Astrocyte (in vitro differentiated cells and primary cell): ENCODE measurements around the gene ANKH. TPM values are rescaled to one million over a fixed set of nuclear protein-coding genes. Genes with fewer than 3 reads are reported as not detected.

Experiments used
- DNase-seq: peaks from one replicate; pipeline ENCODE4 v3.0.0-alpha.2; 2010; ENCODE audit warnings: low read depth
- FAIRE-seq: peaks from 2 replicates; lab custom pipeline; 2011; peaks lifted over from hg19 to GRCh38; lab: Jason Lieb, UNC
- H2AFZ ChIP-seq: 2 replicates; pipeline ENCODE4 v1.6.0; 2012; ENCODE audit warnings: low read depth, low read length, inconsistent platforms
- H3K27ac ChIP-seq: 2 replicates; pipeline ENCODE4 v1.5.1; 2011; ENCODE audit warnings: low read depth, low read length, inconsistent platforms
- H3K27me3 ChIP-seq: 2 replicates; pipeline ENCODE4 v1.6.0; 2011; ENCODE audit warnings: low read length, inconsistent platforms; ENCODE audit not compliant: insufficient read depth
- H3K36me3 ChIP-seq: 2 replicates; pipeline ENCODE4 v1.5.1; 2011; ENCODE audit warnings: low read length, inconsistent platforms; ENCODE audit not compliant: insufficient read depth
- H3K4me1 ChIP-seq: 2 replicates; pipeline ENCODE4 v1.5.1; 2011; ENCODE audit warnings: low read length, inconsistent platforms; ENCODE audit not compliant: insufficient read depth
- H3K4me2 ChIP-seq: 2 replicates; pipeline ENCODE4 v1.6.0; 2012; ENCODE audit warnings: low read length, inconsistent platforms
- H3K4me3 ChIP-seq: 2 replicates; pipeline ENCODE4 v1.5.1; 2011; ENCODE audit warnings: low read depth, mild to moderate bottlenecking, low read length, inconsistent platforms; ENCODE audit not compliant: insufficient read depth
- H3K79me2 ChIP-seq: 2 replicates; pipeline ENCODE4 v1.6.0; 2012; ENCODE audit warnings: mild to moderate bottlenecking, low read length, inconsistent platforms; ENCODE audit not compliant: insufficient read depth
- H3K9ac ChIP-seq: 2 replicates; pipeline ENCODE4 v1.6.0; 2012; ENCODE audit warnings: mild to moderate bottlenecking, low read length, inconsistent platforms
- H3K9me3 ChIP-seq: 2 replicates; pipeline ENCODE4 v1.5.1; 2012; ENCODE audit warnings: low read depth, mild to moderate bottlenecking, low read length, inconsistent platforms; ENCODE audit not compliant: insufficient read depth
- H4K20me1 ChIP-seq: 2 replicates; pipeline ENCODE4 v1.6.0; 2012; ENCODE audit warnings: low read length, inconsistent platforms; ENCODE audit not compliant: insufficient read depth
- H3K27ac Mint-ChIP-seq: one replicate; pipeline ENCODE4 v1.8.0; 2021; ENCODE audit warnings: mild to moderate bottlenecking, mixed read lengths; ENCODE audit not compliant: unreplicated experiment
- H3K27me3 Mint-ChIP-seq: one replicate; pipeline ENCODE4 v1.8.0; 2021; ENCODE audit warnings: low read depth, mixed read lengths; ENCODE audit not compliant: unreplicated experiment
- H3K36me3 Mint-ChIP-seq: one replicate; pipeline ENCODE4 v1.8.0; 2021; ENCODE audit warnings: low read depth, mixed read lengths; ENCODE audit not compliant: unreplicated experiment
- H3K4me1 Mint-ChIP-seq: one replicate; pipeline ENCODE4 v1.8.0; 2021; ENCODE audit warnings: low read depth, mixed read lengths; ENCODE audit not compliant: unreplicated experiment
- H3K4me3 Mint-ChIP-seq: one replicate; pipeline ENCODE4 v1.8.0; 2021; ENCODE audit warnings: mild to moderate bottlenecking, moderate library complexity, mixed read lengths; ENCODE audit not compliant: unreplicated experiment
- H3K9me3 Mint-ChIP-seq: one replicate; pipeline ENCODE4 v1.8.0; 2021; ENCODE audit warnings: mild to moderate bottlenecking, mixed read lengths; ENCODE audit not compliant: unreplicated experiment
- EZH2 ChIP-seq: IDR thresholded peaks from 2 replicates; pipeline ENCODE4 v1.6.1; 2012; ENCODE audit warnings: mild to moderate bottlenecking, low read length, inconsistent platforms; ENCODE audit not compliant: insufficient read depth
- total RNA-seq: library from RNA; stranded (reverse); gene quantifications from 2 replicates; pipeline ENCODE4 v1.2.1, GENCODE V29; 2021
- TF ChIP-seq, protein P1 (sequence below): IDR thresholded peaks from 2 replicates; pipeline ENCODE4 v1.5.1; 2011; ENCODE audit warnings: low read depth, mild to moderate bottlenecking, inconsistent platforms, low read length, moderate library complexity; ENCODE audit not compliant: insufficient read depth

Gene ANKH
- total RNA-seq, 1 donor from 2014 or later = 15.8 TPM

DNA sequence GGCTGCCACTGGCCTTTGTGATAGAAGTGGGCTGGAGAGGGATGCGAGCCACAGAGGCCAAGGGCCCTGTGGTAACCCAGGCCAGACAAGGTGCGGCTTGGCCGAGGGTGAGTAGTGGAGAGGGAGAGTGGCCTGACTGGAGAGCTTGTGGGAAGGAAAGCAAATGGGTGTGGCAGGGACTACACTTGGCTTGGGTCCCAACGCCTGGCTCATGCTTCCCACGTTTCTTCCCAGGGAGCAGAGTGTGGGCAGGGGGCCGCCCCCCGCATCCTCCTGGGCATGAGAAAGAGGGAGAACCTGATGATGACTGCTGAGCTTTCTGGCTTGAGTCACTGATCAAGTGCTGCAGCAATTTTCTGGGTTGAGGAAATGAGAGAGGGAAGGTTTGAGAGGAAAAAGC, 95.7 kb downstream of the ANKH start:
- H3K79me2 ChIP-seq = no peaks in the 10 kb centered on the region

GRCh38 chr5:14773588-14773987, 98.0 kb downstream of the ANKH start:
- Histone ChIP-seq H2AFZ (no peak overlapping the region), H3K9me3 (no peaks in the 10 kb centered on the region), H3K27ac (no peak overlapping the region), H3K27me3 (no peaks in the 10 kb centered on the region), H3K4me1 (no peaks in the 10 kb centered on the region), H3K79me2 (no peaks in the 10 kb centered on the region), H4K20me1 (no peaks in the 10 kb centered on the region), H3K4me3 (no peak overlapping the region), H3K9ac (no peak overlapping the region), H3K36me3 (no peaks in the 10 kb centered on the region), H3K4me2 (no peak overlapping the region)
- no peak for TF ChIP-seq EZH2
- TF ChIP-seq, protein P1, sequence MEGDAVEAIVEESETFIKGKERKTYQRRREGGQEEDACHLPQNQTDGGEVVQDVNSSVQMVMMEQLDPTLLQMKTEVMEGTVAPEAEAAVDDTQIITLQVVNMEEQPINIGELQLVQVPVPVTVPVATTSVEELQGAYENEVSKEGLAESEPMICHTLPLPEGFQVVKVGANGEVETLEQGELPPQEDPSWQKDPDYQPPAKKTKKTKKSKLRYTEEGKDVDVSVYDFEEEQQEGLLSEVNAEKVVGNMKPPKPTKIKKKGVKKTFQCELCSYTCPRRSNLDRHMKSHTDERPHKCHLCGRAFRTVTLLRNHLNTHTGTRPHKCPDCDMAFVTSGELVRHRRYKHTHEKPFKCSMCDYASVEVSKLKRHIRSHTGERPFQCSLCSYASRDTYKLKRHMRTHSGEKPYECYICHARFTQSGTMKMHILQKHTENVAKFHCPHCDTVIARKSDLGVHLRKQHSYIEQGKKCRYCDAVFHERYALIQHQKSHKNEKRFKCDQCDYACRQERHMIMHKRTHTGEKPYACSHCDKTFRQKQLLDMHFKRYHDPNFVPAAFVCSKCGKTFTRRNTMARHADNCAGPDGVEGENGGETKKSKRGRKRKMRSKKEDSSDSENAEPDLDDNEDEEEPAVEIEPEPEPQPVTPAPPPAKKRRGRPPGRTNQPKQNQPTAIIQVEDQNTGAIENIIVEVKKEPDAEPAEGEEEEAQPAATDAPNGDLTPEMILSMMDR = no peak
- FAIRE-seq (no peak), DNase-seq (no peak)
- no peaks in the 10 kb centered on the region for H3K9me3 Mint-ChIP-seq
- H3K27me3 Mint-ChIP-seq = no peaks in the 10 kb centered on the region
- peaks cover 5% of the 10 kb centered on the region for H3K36me3 Mint-ChIP-seq
- peaks cover 11% of the 10 kb centered on the region for H3K4me1 Mint-ChIP-seq
- no peak overlapping the region for H3K27ac Mint-ChIP-seq
- H3K4me3 Mint-ChIP-seq = no peak overlapping the region

More for the DNA sequence above, 95.7 kb downstream of the ANKH start:
- Mint-ChIP-seq H3K4me3 (peak overlapping the region; percentile 11), H3K27me3 (no peaks in the 10 kb centered on the region), H3K4me1 (peaks cover 18% of the 10 kb centered on the region), H3K27ac (no peak overlapping the region), H3K9me3 (no peaks in the 10 kb centered on the region), H3K36me3 (peaks cover 5% of the 10 kb centered on the region)
- H3K4me1 ChIP-seq = no peaks in the 10 kb centered on the region
- H3K9ac ChIP-seq = no peak overlapping the region
- H3K4me3 ChIP-seq = no peak overlapping the region
- no peak for FAIRE-seq
- H3K9me3 ChIP-seq = no peaks in the 10 kb centered on the region
- H4K20me1 ChIP-seq = no peaks in the 10 kb centered on the region
- TF ChIP-seq, protein P1 = no peak
- no peak for TF ChIP-seq EZH2
- no peaks in the 10 kb centered on the region for H3K36me3 ChIP-seq
- peak; percentile 76 for DNase-seq
- no peaks in the 10 kb centered on the region for H3K27me3 ChIP-seq
- H2AFZ ChIP-seq = no peak overlapping the region
- no peak overlapping the region for H3K27ac ChIP-seq
- peak overlapping the region; percentile 15 for H3K4me2 ChIP-seq

GRCh38 chr5:14771972-14772371, 99.6 kb downstream of the ANKH start:
- FAIRE-seq (no peak), DNase-seq (no peak)
- no peak for TF ChIP-seq EZH2
- TF ChIP-seq, protein P1 = no peak

More at GRCh38 chr5:14771972-14772371, 99.6 kb downstream of the ANKH start:
- Histone ChIP-seq H3K36me3 (no peaks in the 10 kb centered on the region), H3K79me2 (no peaks in the 10 kb centered on the region), H3K4me2 (no peak overlapping the region), H3K27me3 (no peaks in the 10 kb centered on the region), H4K20me1 (no peaks in the 10 kb centered on the region), H3K9me3 (no peaks in the 10 kb centered on the region), H3K27ac (no peak overlapping the region), H3K4me3 (no peak overlapping the region), H2AFZ (no peak overlapping the region), H3K4me1 (no peaks in the 10 kb centered on the region), H3K9ac (no peak overlapping the region)
- H3K4me1 Mint-ChIP-seq = peaks cover 8% of the 10 kb centered on the region
- no peaks in the 10 kb centered on the region for H3K27me3 Mint-ChIP-seq
- no peaks in the 10 kb centered on the region for H3K9me3 Mint-ChIP-seq
- no peak overlapping the region for H3K27ac Mint-ChIP-seq
- no peak overlapping the region for H3K4me3 Mint-ChIP-seq
- H3K36me3 Mint-ChIP-seq = peaks cover 3% of the 10 kb centered on the region
